HG02763 (cell line): ENCODE measurements around the gene FARP1.

ENCODE experiments used
- ATAC-seq: cut with Tn5 transposase; IDR thresholded peaks from one replicate; pipeline ENCODE4 v1.9.1; 2021; ENCODE audit warnings: mild to moderate bottlenecking, moderate library complexity; ENCODE audit not compliant: unreplicated experiment

FARP1 gene

DNA sequence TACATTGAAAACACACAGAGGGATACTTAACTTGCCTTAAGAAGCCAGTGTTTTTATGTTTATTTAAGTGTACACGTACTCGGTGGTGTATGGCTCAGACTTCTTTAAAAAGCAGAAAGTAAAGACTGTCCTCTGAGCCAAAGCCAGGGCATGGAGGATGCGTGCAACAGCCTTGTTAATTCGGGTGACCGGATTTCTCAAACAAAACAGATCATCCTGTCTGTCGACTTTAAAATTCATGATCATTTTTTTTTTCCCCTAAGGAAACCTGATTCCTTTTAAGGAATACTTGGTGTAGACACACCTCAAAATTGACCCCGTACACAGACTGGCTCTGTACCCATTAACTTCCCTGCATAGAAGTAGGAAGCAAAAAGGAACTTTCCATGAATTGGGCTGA lies 158.8 kb downstream of the FARP1 start:
- ATAC-seq, result no peak

DNA sequence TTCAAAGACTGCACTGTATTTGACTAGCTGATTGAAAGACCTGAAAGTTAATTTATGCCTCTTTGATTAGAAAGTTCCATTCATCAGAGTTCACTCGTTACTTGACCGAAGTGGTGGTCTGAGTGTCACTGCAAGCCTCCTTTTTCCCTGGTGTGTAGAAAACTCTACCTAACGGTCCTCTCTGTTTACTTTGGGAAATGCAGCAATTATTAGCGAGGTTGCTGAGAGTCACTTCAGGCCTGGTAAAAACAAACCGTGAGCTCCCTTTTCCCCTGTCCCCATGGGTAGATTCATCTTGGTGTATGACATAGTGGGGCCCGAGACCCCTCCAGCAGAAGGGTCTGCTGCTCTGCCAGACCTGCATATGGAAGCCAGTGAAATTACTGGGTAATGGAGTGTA lies 161.0 kb downstream of the FARP1 start:
- no peak for ATAC-seq

DNA sequence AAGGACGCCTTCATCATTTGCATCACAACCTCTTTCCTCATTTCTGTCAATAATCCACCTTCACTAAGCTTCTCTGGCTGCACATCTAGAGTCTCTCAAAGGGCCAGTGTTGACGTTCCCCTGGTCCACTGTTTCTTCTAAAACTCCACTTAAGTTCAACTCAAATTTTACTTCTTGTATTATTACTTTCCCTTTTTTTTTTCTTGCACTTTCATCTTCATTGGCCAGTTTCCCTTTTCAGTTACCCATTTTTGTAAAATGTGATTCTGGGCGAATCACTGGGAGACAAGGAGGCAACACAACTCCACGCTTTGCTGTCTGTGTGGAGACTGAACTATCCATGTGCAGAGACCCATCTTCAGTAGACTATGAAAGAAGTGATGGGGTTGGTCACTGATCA lies 162.8 kb downstream of the FARP1 start:
- ATAC-seq, result no peak

DNA sequence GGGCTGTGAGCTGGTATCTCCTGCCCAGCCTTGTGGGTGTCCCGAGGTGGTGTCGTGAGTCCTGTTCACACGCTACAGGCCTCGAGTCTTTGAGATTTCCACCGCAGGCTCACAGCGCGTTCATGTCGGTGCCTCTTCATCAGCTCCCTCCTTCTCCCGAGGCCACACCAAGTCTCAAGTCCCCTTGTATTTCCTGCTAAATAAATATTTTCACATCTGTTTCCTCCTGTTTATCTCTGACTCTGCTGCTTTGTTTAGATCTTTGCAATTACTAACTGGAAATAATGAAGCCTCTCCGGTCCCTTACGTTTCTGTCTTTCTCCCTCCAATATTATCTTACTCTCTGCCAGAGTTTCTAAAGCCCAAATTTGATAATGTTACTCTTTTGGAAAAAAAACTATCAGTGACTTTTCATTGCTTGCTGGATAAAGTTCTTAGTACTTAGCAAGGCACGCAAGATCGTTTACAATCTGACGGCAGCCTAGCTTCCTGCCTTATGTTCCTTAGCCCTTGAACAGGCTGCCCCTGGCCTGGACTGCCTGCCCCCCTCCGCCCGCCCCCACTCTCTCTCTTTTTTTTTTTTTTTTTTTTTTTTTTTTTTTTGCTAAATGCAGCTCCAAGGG lies 164.7 kb downstream of the FARP1 start:
- no peak for ATAC-seq

DNA sequence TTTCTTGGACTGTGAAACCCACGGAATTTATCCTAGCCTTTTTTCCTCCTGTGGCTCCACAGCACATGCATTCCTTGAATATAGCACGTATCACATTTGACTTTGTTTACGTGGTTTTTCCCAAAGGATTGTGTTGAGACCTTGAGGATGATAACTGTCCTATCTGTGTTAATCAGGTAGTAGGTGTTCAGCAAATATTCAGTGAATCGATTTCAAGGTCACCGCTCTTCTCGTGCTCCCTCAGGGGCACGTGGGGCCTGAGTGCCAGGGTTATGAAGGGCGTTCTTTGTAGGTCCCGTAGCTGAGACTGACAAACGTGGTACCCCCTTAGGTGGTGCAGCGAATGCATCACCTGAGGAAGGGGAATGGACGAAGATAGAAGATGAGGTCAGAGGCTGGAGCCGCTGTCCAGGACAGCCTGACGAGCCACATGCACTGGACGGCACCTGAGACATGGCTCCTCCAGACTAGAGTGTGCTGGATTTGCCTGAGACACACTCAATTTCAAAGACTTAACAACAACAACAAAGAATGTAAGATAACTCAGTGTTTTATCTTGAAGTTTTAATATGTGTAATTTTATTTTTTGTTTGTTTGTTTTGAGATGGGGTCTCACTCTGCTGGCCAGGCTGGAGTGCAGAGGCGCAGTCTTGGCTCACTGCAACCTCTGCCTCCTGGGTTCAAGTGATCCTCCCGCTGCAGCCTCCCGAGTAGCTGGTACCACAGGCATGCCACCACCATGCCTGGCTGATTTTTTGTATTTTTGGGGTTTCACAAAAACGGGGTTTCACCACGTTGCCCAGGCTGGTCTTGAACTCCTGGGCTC lies 165.4 kb downstream of the FARP1 start:
- no peak for ATAC-seq

DNA sequence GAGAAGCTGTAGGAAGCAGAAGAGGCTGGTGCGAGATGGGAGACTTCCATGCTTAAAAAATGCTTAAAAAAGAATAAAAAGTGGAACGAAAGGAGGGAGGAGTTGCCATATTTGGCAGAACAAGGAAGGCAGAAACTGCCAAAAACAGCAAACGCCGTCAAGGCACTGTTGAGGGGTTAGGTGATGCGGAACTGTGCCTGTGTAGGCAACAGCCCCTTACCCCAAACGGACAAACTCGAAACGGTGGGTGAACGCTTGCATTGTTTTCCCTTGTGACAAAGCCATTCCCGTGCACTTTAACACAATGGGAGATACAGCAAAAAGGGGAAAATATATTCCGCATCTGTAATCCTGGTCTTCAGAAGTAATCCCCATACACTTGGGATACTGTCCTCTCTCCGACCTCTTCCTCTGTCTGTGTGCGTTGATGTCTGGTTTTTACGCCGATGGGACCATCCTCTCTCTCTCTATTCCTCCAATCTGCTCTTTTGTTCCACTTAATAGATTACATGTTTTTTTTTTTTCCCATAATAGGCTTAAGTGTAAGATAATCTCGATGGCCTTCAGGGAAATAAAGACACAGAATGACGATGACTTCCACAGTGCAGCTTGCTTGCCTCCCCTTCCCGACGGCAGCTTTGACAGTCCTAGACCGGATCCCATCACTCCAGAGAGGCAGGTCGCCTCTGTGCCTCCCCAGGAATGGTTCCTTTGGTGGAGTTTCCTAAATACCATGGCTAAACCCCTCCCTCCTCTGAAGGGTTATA lies 166.9 kb downstream of the FARP1 start:
- ATAC-seq, result no peak

DNA sequence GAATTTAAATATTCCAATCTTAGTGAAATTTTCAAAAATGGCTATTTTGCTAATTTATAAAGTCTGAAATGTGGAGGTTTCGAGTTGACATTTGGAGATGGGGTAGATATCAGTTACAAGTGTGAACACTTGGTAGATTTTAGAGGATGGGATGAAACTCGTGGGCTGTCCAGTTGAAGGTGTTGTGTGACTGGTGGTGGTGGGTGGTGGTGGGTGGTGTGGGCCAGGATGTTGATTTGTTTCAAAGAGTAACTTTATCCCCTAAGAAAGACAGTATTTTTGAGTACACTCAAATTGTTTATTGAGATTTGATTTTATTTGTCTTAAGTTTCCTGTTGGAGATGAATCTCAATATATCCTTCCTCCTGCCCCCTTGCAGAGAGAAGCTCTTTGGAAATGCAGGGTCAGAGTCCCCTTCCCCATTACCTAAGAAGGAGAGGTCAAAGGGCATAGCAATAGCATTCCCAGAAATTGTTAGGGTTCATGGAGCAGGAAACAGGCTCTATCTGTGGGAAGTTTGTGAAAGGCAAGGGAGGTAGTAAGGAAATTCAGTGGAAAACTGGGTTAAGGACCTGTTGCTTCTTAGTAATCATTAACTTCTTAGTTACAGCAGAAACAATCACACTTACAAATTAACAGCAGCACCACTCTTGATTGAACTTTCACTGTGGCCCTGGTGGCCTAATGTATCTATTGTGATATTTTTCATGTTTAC lies 167.7 kb downstream of the FARP1 start:
- no peak for ATAC-seq

GRCh38 chr13:98311200-98311548 lies 168.3 kb downstream of the FARP1 start:
- no peak for ATAC-seq

GRCh38 chr13:98312606-98313005 lies 169.7 kb downstream of the FARP1 start:
- ATAC-seq, result no peak

DNA sequence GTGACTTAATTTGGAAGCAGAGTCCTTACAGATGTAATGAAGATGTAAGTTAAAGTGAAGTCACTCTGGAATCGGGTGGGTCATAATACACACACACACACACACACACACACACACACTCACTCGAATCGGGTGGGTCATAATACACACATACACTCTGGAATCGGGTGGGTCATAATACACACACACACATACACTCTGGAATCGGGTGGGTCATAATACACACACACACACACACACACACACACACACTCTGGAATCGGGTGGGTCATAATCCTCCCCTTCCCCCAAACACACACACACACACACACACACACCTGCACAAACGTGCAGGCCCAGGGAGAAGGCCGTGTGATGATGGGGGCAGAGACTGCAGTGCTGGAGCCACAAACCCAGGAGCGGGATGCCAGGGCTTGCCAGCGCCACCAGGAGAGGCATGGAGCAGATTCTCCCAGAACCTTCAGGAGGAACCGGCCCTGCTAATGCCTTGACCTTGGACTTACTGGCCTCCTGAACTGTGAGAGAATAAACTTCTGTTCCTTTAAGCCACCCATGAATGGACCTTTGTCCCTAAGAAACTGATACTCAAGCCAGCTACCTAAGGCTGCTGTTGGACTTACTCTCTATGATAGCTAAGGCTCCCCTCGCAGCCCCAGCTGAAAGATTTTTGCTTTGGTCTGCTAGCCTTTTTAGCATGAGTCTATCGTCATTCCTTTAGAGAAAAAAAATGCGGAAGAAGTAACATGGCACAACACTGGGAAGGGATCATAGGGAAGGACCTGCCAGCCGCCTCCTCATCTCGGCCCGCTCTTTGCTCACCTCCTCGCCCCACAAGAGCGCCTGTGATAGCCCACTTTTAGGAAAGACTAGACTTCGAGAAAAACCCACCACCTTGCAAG lies 170.4 kb downstream of the FARP1 start:
- no peak for ATAC-seq

- no peak for ATAC-seq
Observed at GRCh38 chr13:98313922-98314292, 171.0 kb downstream of the FARP1 start.

- no peak for ATAC-seq
Observed at GRCh38 chr13:98315466-98315865, 172.6 kb downstream of the FARP1 start.

- ATAC-seq, result no peak
Observed at GRCh38 chr13:98315902-98316301, 173.0 kb downstream of the FARP1 start.

DNA sequence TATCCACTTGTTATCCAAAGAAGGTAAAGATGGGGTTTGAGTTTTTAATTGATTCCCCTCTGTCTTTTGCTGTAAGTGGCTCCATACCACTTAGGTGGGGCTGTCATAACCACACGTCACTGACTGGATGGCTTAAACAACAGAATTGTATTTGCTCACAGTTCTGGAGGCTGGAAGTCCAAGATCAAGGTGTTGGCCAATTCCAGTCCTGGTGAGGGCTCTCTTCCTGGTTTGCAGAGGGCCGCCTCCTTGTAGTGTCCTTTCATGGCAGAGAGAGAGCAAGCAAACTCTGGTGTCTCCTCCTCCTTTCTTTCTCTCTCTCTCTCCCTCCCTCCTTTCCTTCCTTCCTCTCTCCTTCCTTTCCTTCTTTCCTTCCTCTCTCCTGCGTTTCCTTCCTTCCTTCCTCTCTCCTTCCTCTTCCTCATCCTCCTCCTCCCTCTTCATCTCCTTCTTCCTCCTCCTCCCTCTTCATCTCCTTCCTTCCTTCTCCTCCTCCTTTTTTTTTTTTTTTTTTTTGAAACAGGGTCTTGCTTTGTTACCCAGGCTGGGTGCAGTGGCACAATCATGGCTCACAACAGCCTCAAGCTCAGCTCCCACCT lies 174.8 kb downstream of the FARP1 start:
- no peak for ATAC-seq

DNA sequence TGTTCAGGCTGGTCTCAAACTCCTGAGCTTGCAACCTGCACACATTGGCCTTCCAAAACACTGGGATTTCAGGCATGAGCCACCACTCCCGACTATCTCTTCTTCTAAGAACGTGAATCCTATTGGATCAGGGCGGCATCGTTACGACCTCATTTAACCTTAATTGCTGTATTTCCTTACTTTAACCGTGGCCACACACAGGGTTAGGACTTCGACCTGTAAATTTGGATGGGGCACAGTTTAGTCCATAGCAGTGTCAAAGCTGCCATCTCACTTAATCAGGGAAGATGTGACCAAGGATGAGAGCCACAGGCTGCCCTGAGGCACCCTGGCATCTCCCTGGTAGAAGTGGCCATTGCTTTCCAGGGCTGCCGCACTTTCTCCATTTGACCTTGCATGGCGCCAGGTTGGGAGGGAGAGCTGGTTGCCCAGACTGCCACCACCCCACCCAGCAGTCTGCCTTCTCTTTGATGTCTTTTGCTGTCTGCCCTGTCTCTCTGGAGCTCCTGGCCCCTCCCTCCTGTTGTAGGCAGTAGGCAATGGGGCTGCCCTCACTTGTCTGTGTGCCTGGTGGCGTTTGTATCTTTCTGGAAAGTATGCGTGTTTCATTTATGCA lies 175.5 kb downstream of the FARP1 start:
- ATAC-seq, result no peak

DNA sequence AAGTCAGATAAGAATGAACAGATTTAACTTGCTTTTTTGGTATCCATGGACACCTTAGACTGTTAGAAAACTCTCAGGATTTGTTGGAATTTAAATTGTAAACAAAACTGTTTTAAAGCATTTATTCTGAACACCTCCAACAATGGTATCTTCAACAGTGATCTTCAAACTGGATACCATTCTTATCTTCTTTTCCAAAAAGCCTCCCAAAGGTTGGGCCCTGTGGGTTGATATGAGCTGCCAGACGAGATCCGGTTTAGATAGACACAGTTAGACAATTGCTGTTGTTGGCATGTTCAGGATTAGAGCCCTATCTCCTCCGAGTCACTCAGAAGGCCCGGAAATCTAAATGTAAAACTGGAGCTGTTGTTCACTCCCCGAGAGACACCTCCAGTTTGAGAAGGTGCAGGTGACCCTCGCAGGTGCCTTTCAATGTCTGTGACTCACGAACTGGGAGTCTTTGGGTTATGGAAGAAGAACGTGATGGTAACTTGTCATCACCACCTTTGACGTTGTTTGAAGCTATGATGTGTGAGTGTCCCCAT lies 177.7 kb downstream of the FARP1 start:
- no peak for ATAC-seq

DNA sequence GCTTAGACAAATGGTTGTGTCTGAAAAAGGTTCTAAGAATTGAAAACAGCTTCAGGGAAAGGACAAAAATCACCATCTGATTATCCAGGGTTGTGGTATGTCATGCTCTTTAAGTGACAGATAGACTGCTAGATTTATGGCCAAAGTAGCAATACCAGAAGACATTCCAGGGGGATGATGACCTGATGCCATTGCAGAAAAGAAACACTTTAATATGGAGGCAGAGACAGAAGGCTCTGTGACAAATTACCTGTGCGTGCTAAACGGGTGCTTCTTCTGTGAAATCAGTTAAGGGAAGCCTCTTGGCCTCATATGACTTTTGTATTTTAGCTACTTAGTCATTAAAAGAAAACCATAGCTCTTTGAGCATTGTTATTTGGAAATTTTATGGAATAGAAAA lies 178.5 kb downstream of the FARP1 start:
- no peak for ATAC-seq

DNA sequence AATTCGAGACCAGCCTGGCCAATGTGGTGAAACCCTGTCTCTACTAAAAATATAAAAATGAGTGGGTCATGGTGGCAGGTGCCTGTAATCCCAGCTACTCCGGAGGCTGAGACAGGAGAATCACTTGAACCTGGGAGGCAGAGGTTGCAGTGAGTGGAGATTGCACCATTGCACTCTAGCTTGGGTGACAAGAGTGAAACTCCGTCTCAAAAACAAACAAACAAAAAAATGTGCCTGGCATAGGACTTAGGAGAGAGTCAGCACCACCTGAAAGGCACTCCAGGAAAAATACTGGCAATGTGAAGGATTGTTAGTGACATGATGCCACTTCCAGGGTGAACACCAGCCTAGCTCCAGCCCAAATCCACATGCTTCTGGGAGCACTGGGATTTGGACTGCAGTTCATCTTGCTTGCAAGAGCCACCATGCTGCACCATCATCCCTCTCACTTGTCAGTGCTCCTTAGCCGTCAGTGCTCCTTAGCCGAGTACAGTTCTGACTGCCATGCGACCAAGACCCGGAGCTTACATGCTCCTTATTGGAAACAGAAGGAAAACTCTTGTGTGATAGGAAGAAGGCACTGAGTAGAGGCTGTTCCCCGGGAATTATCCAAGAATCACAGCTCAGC lies 179.3 kb downstream of the FARP1 start:
- ATAC-seq, result no peak

- no peak for ATAC-seq
Observed at GRCh38 chr13:98324105-98324504, 181.2 kb downstream of the FARP1 start.
